ENCODE data around the gene CAMK2G. TPM values are rescaled to one million over a fixed set of nuclear protein-coding genes. Genes with fewer than 3 reads are reported as not detected.

CAMK2G gene
- total RNA-seq, 1 donor from 2014 or later = 25.8 TPM

DNA sequence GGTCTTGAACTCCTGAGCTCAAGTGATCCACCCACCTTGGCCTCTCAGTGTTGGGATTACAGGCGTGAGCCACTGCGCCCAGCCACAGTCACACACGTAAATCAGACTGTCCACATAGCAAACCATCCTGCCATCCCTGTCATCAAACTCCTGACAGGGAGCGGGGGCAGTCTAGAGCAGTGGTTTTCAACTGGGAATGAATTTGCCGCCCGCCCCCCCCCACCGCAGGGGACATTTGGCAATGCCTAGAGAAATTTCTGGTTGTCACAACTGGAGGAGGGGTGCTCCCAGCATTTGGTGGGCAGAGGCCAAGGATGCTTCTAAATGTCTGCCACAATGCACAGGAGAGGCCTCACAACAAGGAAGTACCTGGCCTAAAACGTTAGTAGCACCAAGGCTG lies 24.1 kb downstream of the CAMK2G start:
- Mint-ChIP-seq H3K27ac (no peak overlapping the region), H3K27me3 (ENCODE audit: low read depth) (no peaks in the 10 kb centered on the region), H3K9me3 (no peaks in the 10 kb centered on the region), H3K4me1 (ENCODE audit: low read depth) (peaks cover 13% of the 10 kb centered on the region), H3K36me3 (ENCODE audit: low read depth) (peaks cover 67% of the 10 kb centered on the region), H3K4me3 (ENCODE audit: low read depth) (no peak overlapping the region)
- DNase-seq (ENCODE audit: low spot score) = no peak
- intact Hi-C loops (cut with micrococcal nuclease) = no loop called here

DNA sequence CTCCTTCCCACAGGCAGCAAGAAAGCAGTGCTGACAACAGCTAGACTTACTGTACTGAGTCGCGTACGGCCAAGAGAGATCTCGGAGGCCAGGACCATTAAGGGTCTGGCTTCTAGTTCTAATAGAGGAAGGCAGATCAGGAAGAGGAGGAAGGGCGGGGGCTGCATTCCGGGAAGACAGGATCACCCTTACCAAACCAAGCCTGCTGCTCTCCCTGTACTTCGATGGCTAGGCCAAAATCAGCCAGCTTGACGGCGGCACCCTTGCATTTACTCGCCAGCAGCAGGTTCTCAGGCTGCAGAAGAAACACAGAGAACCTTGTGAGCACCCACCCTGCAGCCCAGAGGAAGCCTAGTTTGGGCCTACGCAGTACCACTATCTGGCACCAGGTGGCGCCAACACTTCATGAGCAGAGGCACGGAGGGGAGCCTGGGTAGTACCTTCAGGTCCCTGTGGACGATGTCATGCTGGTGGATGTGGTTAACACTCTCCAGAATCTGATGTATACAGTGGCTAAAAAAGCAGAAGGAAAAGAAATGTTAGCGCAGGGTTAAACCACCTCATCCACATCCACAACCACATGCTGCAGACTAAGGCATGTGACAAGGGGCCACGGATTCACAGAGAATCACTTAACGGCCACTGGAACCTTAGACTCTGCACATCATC lies 25.4 kb downstream of the CAMK2G start:
- Mint-ChIP-seq H3K4me1 (ENCODE audit: low read depth) (peaks cover 11% of the 10 kb centered on the region), H3K4me3 (ENCODE audit: low read depth) (peak overlapping the region; percentile 14), H3K36me3 (ENCODE audit: low read depth) (peaks cover 69% of the 10 kb centered on the region), H3K27ac (peak overlapping the region; percentile 77), H3K27me3 (ENCODE audit: low read depth) (no peaks in the 10 kb centered on the region), H3K9me3 (no peaks in the 10 kb centered on the region)
- peak; percentile 87 for DNase-seq (ENCODE audit: low spot score)
- intact Hi-C loops (cut with micrococcal nuclease) = loop anchor here (1.0 to 5.0 kb wide), 2 partner anchors 30 to 93 kb away; no protein-coding TSS in a partner anchor

DNA sequence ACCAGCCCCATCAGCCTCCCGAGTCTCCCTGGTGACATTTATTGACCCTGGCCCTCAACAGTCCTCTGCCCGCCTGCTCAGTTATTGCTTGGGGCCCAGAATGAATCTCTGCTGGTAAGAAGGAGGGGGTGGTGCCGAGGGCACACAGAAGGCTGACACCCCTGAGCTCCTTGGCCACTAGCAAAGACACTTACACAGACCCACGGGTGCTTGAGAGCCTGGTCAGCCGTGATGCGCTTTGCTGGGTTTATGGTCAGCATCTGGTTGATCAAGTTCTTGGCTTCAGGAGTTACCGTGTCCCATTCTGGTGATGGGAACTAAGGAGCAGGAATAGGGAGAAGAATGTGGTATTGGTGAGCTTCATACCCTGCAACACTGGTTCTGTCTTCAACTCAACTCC lies 27.3 kb downstream of the CAMK2G start:
- Mint-ChIP-seq H3K36me3 (ENCODE audit: low read depth) (peaks cover 70% of the 10 kb centered on the region), H3K27ac (no peak overlapping the region), H3K4me1 (ENCODE audit: low read depth) (peaks cover 11% of the 10 kb centered on the region), H3K9me3 (no peaks in the 10 kb centered on the region), H3K4me3 (ENCODE audit: low read depth) (no peak overlapping the region), H3K27me3 (ENCODE audit: low read depth) (no peaks in the 10 kb centered on the region)
- intact Hi-C loops (cut with micrococcal nuclease) = loop anchor here (5.0 kb wide), 1 partner anchor 95 kb away; no protein-coding TSS in a partner anchor
- no peak for DNase-seq (ENCODE audit: low spot score)

DNA sequence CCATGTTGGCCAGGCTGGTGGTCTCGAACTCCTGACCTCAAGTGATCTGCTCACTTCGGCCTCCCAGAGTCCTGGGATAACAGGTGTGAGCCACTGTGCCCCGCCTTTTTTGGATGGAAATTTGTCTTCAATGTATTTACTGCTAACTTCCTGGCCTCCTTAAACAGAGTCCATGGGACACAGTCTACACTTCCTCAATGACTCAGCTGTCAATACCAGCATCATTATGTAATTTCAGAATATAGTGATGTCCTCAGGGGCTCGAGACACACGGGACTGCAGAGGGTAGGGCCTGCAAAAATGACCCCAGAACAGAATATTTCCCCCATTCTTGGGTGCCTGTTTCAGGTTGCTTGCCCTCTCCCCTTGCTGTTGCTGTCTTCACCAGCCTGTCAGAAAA lies 31.1 kb downstream of the CAMK2G start:
- H3K9me3 Mint-ChIP-seq = no peaks in the 10 kb centered on the region
- H3K27me3 Mint-ChIP-seq (ENCODE audit: low read depth) = no peaks in the 10 kb centered on the region
- intact Hi-C loops (cut with micrococcal nuclease) = no loop called here
- H3K36me3 Mint-ChIP-seq (ENCODE audit: low read depth) = peaks cover 55% of the 10 kb centered on the region
- DNase-seq (ENCODE audit: low spot score) = no peak
- no peaks in the 10 kb centered on the region for H3K4me1 Mint-ChIP-seq (ENCODE audit: low read depth)
- no peak overlapping the region for H3K27ac Mint-ChIP-seq
- H3K4me3 Mint-ChIP-seq (ENCODE audit: low read depth) = no peak overlapping the region

DNA sequence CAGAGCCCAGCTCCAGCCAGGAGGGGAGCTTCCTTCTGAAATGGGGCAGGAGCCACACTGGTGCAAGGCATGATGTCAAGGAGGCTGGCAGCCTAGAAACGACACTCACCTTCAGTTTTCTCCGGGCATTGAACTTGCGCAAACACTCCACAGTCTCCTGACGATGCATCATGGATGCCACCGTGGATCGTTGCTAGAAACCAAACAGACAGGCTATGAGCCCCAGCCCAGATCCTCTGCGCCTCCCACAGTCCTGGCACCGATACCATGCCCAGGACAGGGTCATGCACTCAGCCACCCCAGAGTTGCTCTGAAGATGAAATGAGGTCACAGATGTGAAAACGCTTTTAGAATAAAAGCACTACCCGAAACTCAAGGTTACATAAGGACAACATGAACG lies 32.0 kb downstream of the CAMK2G start:
- no peaks in the 10 kb centered on the region for H3K4me1 Mint-ChIP-seq (ENCODE audit: low read depth)
- DNase-seq (ENCODE audit: low spot score) = no peak

DNA sequence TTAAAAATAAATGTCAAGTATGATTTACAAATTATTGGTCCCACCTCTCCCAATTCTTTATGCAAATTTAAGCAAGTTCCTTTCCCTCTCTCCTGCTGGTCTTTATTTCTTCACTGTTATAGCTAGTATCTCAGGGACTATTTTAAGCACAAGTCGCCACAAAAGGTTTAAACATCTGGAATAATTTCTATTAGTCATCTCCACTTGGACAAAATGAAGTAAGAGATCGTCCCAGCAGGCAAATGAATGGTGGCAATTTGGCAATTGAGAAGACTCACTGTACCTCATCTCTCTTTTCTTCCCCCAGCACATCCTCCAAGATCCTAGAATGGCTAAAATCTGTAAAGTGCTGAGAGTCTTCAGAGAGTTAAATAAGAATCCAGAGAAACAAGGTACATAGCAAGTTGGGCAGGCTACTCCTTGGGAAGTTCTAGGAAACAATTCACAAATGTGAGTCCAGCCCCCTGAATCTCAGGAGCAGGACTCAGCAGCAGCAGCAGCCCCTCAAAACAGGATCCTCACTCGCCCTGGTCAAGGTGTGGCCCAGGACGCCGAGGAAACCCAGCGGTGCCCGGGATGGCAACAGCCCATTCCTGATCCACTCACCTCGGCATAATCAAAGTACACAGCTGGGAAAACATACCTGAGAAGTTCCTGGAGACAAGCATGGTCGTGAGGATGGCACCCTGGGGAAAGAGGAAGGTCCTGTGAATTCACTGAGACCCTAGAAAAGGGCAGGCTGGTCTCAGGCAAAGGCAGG lies 32.6 kb downstream of the CAMK2G start:
- Mint-ChIP-seq H3K27ac (no peak overlapping the region), H3K36me3 (ENCODE audit: low read depth) (peaks cover 50% of the 10 kb centered on the region), H3K9me3 (no peaks in the 10 kb centered on the region), H3K4me1 (ENCODE audit: low read depth) (no peaks in the 10 kb centered on the region), H3K27me3 (ENCODE audit: low read depth) (no peaks in the 10 kb centered on the region), H3K4me3 (ENCODE audit: low read depth) (no peak overlapping the region)
- no peak for DNase-seq (ENCODE audit: low spot score)
- intact Hi-C loops (cut with micrococcal nuclease) = no loop called here

More for the DNA sequence above, 32.0 kb downstream of the CAMK2G start:
- H3K27me3 Mint-ChIP-seq (ENCODE audit: low read depth) = no peaks in the 10 kb centered on the region
- H3K36me3 Mint-ChIP-seq (ENCODE audit: low read depth) = peaks cover 50% of the 10 kb centered on the region
- H3K9me3 Mint-ChIP-seq = no peaks in the 10 kb centered on the region
- intact Hi-C loops (cut with micrococcal nuclease) = no loop called here
- H3K4me3 Mint-ChIP-seq (ENCODE audit: low read depth) = no peak overlapping the region
- H3K27ac Mint-ChIP-seq = no peak overlapping the region

DNA sequence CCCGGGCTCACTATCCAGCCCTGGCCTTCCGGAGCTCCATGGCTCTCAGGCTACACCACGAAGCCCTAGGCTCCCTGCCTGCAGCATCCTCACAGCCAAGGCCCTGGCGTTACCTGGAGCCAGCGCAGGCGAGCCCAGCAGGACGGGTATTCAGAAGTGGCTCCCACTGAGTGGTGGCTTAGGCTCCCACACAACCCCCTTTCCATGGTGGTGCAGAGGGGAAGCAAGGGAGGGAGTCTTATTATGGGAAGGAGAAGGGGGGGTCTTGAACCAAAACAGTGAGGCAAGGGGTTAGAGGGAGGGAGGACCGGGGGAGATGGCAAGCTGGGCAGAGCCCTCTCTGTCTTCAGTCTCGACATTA lies 33.3 kb downstream of the CAMK2G start:
- no peak overlapping the region for H3K27ac Mint-ChIP-seq
- no peak for DNase-seq (ENCODE audit: low spot score)
- no peaks in the 10 kb centered on the region for H3K9me3 Mint-ChIP-seq
- peaks cover 45% of the 10 kb centered on the region for H3K36me3 Mint-ChIP-seq (ENCODE audit: low read depth)
- intact Hi-C loops (cut with micrococcal nuclease) = no loop called here
- H3K4me3 Mint-ChIP-seq (ENCODE audit: low read depth) = no peak overlapping the region
- no peaks in the 10 kb centered on the region for H3K27me3 Mint-ChIP-seq (ENCODE audit: low read depth)
- H3K4me1 Mint-ChIP-seq (ENCODE audit: low read depth) = no peaks in the 10 kb centered on the region

DNA sequence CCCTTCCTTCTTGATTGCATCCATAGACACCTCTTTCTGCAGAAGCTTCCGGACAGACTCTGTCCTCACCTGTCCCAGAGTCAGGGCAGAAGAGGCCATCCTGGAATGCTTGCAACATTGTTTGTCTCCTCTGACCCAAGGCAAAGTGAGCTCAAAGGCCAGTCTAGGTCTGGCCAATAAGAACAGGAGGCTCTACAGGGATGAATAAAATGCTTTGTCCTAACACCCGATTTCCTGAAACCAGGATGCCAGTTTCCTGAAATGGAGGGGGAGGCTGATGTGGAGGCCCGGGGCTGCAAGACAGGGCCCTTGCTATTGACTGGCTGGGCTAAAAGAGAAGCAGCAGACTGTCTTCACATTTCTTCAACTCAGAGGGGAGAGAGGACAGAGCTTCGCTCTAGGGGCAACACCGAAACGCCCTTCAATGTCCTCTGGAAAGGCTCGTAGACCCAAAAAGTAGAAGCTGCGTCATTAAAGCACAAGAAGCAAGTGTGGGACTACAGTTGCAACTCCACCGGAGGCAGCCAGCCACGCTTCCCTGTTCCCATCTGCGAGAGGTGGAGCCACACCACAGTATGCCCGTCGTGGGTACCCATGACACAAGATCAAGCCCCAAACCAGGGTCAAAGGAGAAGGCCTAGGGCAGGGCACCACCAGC lies 33.8 kb downstream of the CAMK2G start:
- Mint-ChIP-seq H3K9me3 (no peaks in the 10 kb centered on the region), H3K27ac (no peak overlapping the region), H3K36me3 (ENCODE audit: low read depth) (peaks cover 40% of the 10 kb centered on the region), H3K27me3 (ENCODE audit: low read depth) (no peaks in the 10 kb centered on the region), H3K4me1 (ENCODE audit: low read depth) (no peaks in the 10 kb centered on the region), H3K4me3 (ENCODE audit: low read depth) (no peak overlapping the region)
- intact Hi-C loops (cut with micrococcal nuclease) = no loop called here
- DNase-seq (ENCODE audit: low spot score) = no peak

DNA sequence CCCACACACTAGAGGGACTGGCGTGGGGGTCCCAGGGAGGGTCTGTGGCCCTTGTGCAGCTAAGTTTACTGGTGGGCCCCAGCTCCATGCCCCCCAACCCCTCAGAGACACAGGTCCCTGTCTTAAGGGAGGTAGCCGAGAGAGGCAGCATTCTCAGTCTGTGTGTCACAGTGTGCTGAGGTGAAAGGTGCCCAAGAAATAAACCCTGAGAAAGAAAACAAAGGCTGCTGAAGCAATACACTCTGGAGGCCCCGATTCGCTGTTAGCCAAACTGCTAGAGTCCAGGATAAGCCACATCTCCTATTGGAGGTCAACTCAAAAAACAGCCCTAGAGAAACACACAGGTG lies 34.3 kb downstream of the CAMK2G start:
- Mint-ChIP-seq H3K4me3 (ENCODE audit: low read depth) (no peak overlapping the region), H3K36me3 (ENCODE audit: low read depth) (peaks cover 38% of the 10 kb centered on the region), H3K4me1 (ENCODE audit: low read depth) (no peaks in the 10 kb centered on the region), H3K9me3 (no peaks in the 10 kb centered on the region), H3K27ac (no peak overlapping the region), H3K27me3 (ENCODE audit: low read depth) (no peaks in the 10 kb centered on the region)
- no peak for DNase-seq (ENCODE audit: low spot score)
- intact Hi-C loops (cut with micrococcal nuclease) = no loop called here

DNA sequence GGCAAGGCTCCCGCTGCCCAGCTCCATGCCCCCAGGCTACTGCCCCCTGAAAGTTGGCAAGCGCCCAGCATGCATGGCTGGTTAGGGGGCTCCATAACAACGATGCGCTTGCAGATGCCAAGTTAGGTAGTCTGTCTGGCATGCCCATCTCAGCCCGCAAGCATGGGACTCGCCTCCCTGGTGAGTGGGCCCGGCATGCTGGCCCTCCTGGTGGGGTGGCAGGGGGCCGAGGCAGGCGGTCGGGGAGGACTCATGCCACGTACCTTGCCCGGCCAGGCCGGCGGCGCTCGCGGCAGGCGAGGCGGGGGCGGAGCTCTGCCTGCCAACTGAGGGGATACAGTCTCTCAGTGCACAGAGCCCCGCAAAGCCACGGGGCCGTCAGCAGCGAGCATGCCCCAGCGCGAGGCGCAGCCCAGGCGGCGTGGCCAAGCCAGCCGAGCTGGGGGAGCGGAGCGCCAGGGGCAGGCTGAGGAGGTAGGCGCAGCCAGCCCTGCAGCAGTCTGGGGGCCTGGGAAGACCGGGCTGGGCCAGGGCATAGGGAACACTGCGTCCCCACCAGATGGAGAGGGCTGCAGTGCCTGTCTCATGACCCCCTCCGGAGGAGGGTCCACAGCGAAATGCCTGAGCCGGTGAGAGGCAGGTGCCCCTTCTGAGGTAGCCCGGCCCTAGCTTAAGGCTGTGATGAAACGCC lies 34.9 kb downstream of the CAMK2G start:
- H3K4me3 Mint-ChIP-seq (ENCODE audit: low read depth) = no peak overlapping the region
- intact Hi-C loops (cut with micrococcal nuclease) = no loop called here
- H3K27ac Mint-ChIP-seq = no peak overlapping the region
- H3K36me3 Mint-ChIP-seq (ENCODE audit: low read depth) = peaks cover 38% of the 10 kb centered on the region
- H3K4me1 Mint-ChIP-seq (ENCODE audit: low read depth) = no peaks in the 10 kb centered on the region
- no peak for DNase-seq (ENCODE audit: low spot score)
- no peaks in the 10 kb centered on the region for H3K27me3 Mint-ChIP-seq (ENCODE audit: low read depth)
- no peaks in the 10 kb centered on the region for H3K9me3 Mint-ChIP-seq

DNA sequence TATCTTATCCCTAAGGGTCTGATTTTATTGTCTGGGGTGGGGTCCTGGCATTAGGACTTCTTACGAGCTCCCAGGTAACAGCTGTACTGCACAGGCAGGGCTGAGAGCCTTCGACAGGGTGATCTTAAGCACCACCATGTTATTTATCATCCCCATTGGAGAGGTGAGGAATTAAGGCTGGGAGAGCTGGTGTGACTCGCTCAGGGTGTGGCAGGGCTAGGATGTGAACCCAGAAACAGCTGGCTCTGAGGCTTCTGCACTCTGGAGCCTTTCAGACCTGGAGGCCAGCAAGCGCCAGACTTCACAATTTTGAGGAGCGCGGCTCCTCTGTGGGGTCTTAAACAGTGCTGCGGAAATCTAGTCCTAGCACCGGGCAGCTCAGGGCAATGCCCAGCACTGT lies 35.5 kb downstream of the CAMK2G start:
- no peak overlapping the region for H3K27ac Mint-ChIP-seq
- no peaks in the 10 kb centered on the region for H3K4me1 Mint-ChIP-seq (ENCODE audit: low read depth)
- H3K4me3 Mint-ChIP-seq (ENCODE audit: low read depth) = no peak overlapping the region
- no peaks in the 10 kb centered on the region for H3K9me3 Mint-ChIP-seq
- no peaks in the 10 kb centered on the region for H3K27me3 Mint-ChIP-seq (ENCODE audit: low read depth)
- intact Hi-C loops (cut with micrococcal nuclease) = no loop called here
- DNase-seq (ENCODE audit: low spot score) = no peak
- H3K36me3 Mint-ChIP-seq (ENCODE audit: low read depth) = peaks cover 39% of the 10 kb centered on the region

DNA sequence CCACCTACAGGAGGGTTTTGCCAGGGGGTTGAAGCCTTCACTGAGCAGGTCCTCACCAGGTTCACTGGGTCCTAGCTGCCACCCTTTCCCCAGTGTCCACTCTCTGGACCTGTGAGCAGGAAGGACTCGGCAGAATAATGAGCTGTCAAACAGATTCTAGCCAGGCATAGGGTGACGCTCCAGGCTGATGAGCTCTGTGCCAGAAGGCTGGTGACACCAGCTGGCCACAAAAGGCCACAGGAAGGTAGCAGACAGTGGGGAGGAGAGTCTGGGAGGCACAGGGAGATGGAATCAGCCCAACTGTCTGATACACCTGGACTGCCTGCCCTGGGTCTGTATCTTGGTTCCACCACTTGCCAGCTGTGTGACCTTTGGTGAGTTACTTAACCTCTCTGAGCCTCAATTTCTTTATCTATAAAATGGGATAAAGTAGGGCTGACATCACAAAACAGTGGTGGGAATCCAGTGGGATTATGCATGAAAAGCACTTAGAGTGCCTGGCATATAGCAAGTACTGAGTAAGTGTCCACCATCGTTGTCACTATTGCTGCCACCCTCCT lies 36.3 kb downstream of the CAMK2G start:
- Mint-ChIP-seq H3K27me3 (ENCODE audit: low read depth) (no peaks in the 10 kb centered on the region), H3K36me3 (ENCODE audit: low read depth) (peaks cover 33% of the 10 kb centered on the region), H3K4me1 (ENCODE audit: low read depth) (no peaks in the 10 kb centered on the region), H3K9me3 (no peaks in the 10 kb centered on the region), H3K27ac (no peak overlapping the region), H3K4me3 (ENCODE audit: low read depth) (no peak overlapping the region)
- no peak for DNase-seq (ENCODE audit: low spot score)
- intact Hi-C loops (cut with micrococcal nuclease) = no loop called here
